Ovary (tissue), 9 donors: Measurements from ENCODE around the gene ZFYVE9. TPM values are rescaled to one million over a fixed set of nuclear protein-coding genes. Genes with fewer than 3 reads are reported as not detected.

Source experiments
- DNase-seq, 5 donors: peaks; one replicate each; pipeline ENCODE4 v3.0.0-alpha.2; 2019 to 2020
- H3K27ac ChIP-seq, 2 donors: fragments of 200-600 bp; one replicate each; pipeline versions ENCODE4 v1.5.1 to v1.8.0; 2019 to 2022
- H3K27me3 ChIP-seq: fragments of 200-600 bp; one replicate; pipeline ENCODE4 v1.8.0; 2022
- H3K36me3 ChIP-seq: fragments of 200-600 bp; sonication (generic); one replicate; pipeline ENCODE4 v1.5.1; 2019
- H3K4me1 ChIP-seq: one replicate; pipeline ENCODE4 v1.8.1; 2013; ENCODE audit warnings: mild to moderate bottlenecking, moderate library complexity; ENCODE audit not compliant: insufficient read depth
- H3K4me3 ChIP-seq: fragments of 200-600 bp; sonication (generic); one replicate; pipeline ENCODE4 v1.5.1; 2017
- H3K9me3 ChIP-seq, 2 donors: fragments of 200-600 bp in 1 of 2; sonication (generic) in 1 of 2; one replicate each; pipeline versions ENCODE4 v1.5.1 to v1.8.1; 2013 to 2019; ENCODE audit warnings: mild to moderate bottlenecking in 1 of 2, moderate library complexity in 1 of 2
- CTCF ChIP-seq, 3 donors: fragments of 450-650 bp in 2 of 3; fragments of 200-600 bp in 1 of 3; IDR thresholded peaks; one replicate each; pipeline versions ENCODE4 v1.5.1 to v1.8.0; 2016 to 2022; ENCODE audit warnings: antibody characterized with exemption in 3 of 3, mild to moderate bottlenecking in 1 of 3
- EP300 ChIP-seq: sonication (generic); formaldehyde crosslinking; IDR thresholded peaks from one replicate; pipeline ENCODE4 v1.6.1; 2017; ENCODE audit warnings: antibody characterized with exemption
- POLR2A ChIP-seq: fragments of 450-650 bp; IDR thresholded peaks from one replicate; pipeline ENCODE4 v1.6.1; 2017; ENCODE audit warnings: antibody characterized with exemption, mild to moderate bottlenecking, moderate library complexity
- WGBS, 3 donors: extraction: QIAGEN DNeasy Blood & Tissue Kit in 1 of 3; methylation state at CpG; one replicate each; pipeline versions ENCODE4 v1.1.5 to v1.1.7; 2013 to 2017; 5-methylcytosine and 5-hydroxymethylcytosine counted together
- intact Hi-C, 4 donors: fragments of 100-400 bp; cut with DNase I; formaldehyde crosslinking; loops; one replicate each; pipeline versions ENCODE4 v1.11.0 to v1.15.1; 2022 to 2023
- polyA plus RNA-seq, 2 donors: library from polyadenylated mRNA; stranded (reverse); fragments of 200-250 nt in 1 of 2; fragments of 350-450 nt in 1 of 2; fragmentation: Illumina TruSeq in 1 of 2; extraction: RNeasy Lipid Tissue Mini Kit (QIAGEN cat#74804) in 1 of 2; gene quantifications; one replicate each; pipeline ENCODE4 v1.2.3, GENCODE V29; 2013 to 2014
- total RNA-seq, 7 donors: library from RNA; depleted of rRNA in 2 of 7; stranded (reverse); fragments of >200 nt in 2 of 7; fragmentation: NEBNext Ultra II Directional in 3 of 7; extraction: Animal tissue kit (Norgen Biotek cat#: 25700) in 3 of 7; gene quantifications; one replicate each; pipeline versions ENCODE4 v1.1.0 to v1.2.4, GENCODE V29; 2016 to 2023
- donor health status: DM: no; HTN: no; CAD: no; lungs with moderate emphysema.
- donor health status: DM: no; HTN: no; CAD: no.
- donor health status: Bipolar disorder and iron deficiency.
- donor health status: DM: yes; HTN: yes; CAD: no.
- donor health status: DM: no; HTN: no; CAD: no.
- donor health status: DM: yes; HTN: yes; CAD: no.

ZFYVE9 gene
- total and polyA plus RNA-seq, 9 donors, result 12.9 to 40.8 (median 33.4) TPM

- Histone ChIP-seq H3K9me3 (no peaks in the 10 kb centered on the region), H3K27me3 (no peaks in the 10 kb centered on the region), H3K36me3 (no peaks in the 10 kb centered on the region), H3K4me3 (no peak overlapping the region), H3K4me1 (no peaks in the 10 kb centered on the region), H3K27ac (no peak overlapping the region)
- intact Hi-C loops, result no loop called here
- 97 to 100% (median 100%) methylated on average over 1 of the region's 1 CpG for WGBS, 3 donors
- TF ChIP-seq CTCF (IDR thresholded peaks at IDR 0.05), result no peak
- no peak for TF ChIP-seq EP300
- TF ChIP-seq POLR2A, result no peak
- DNase-seq, result no peak
These were observed 39.4 kb upstream of the ZFYVE9 start for GRCh38 chr1:52102336-52103013.

- Histone ChIP-seq H3K4me1 (no peaks in the 10 kb centered on the region), H3K27me3 (no peaks in the 10 kb centered on the region), H3K36me3 (no peaks in the 10 kb centered on the region), H3K27ac (no peak overlapping the region), H3K9me3 (no peaks in the 10 kb centered on the region), H3K4me3 (no peak overlapping the region)
- no peak for TF ChIP-seq EP300
- TF ChIP-seq CTCF (IDR thresholded peaks at IDR 0.05), result no peak
- TF ChIP-seq POLR2A, result no peak
- intact Hi-C loops, result loop anchor here in 1 of 4 donors (10.0 kb wide), 1 partner anchor 893 kb away; no protein-coding TSS in a partner anchor
- no peak for DNase-seq
These were observed 30.4 kb upstream of the ZFYVE9 start for GRCh38 chr1:52111492-52111891.

GRCh38 chr1:52112489-52112888 is 29.4 kb upstream of the ZFYVE9 start:
- no peak overlapping the region for H3K4me3 ChIP-seq
- H3K27me3 ChIP-seq, result no peaks in the 10 kb centered on the region
- no peak for DNase-seq
- no peak overlapping the region for H3K27ac ChIP-seq
- no peaks in the 10 kb centered on the region for H3K9me3 ChIP-seq
- intact Hi-C loops, result loop anchor here in 1 of 4 donors (10.0 kb wide), 1 partner anchor 892 kb away; no protein-coding TSS in a partner anchor
- WGBS, 3 donors, result 56 to 89% (median 79%) methylated on average over 3 of the region's 3 CpGs
- H3K4me1 ChIP-seq, result no peaks in the 10 kb centered on the region
- H3K36me3 ChIP-seq, result no peaks in the 10 kb centered on the region
- TF ChIP-seq EP300 (no peak), CTCF (IDR thresholded peaks at IDR 0.05) (no peak), POLR2A (no peak)

GRCh38 chr1:52119301-52120079 is 22.4 kb upstream of the ZFYVE9 start:
- no peaks in the 10 kb centered on the region for H3K36me3 ChIP-seq
- H3K9me3 ChIP-seq, result no peaks in the 10 kb centered on the region
- no peak for DNase-seq
- no peaks in the 10 kb centered on the region for H3K27me3 ChIP-seq
- intact Hi-C loops, result loop anchor here in 3 of 4 donors (10.0 kb wide), 3 partner anchors 175 to 885 kb away; no protein-coding TSS in a partner anchor
- WGBS, 3 donors, result 65 to 68% (median 68%) methylated on average over 12 of the region's 12 CpGs
- no peak overlapping the region for H3K4me3 ChIP-seq
- H3K4me1 ChIP-seq, result no peaks in the 10 kb centered on the region
- H3K27ac ChIP-seq, result no peak overlapping the region
- no peak for TF ChIP-seq CTCF (IDR thresholded peaks at IDR 0.05)
- TF ChIP-seq POLR2A, result no peak
- no peak for TF ChIP-seq EP300
